Ishikawa (cell line): ENCODE data around the gene TMEM115.

ENCODE experiments used
- CEBPB ChIP-seq: IDR thresholded peaks from 2 replicates; pipeline ENCODE4 v1.6.1; 2012
- CREB1 ChIP-seq: IDR thresholded peaks from 2 replicates; pipeline ENCODE4 v1.6.1; 2012; ENCODE audit warnings: low read depth
- EGR1 ChIP-seq: IDR thresholded peaks from 2 replicates; pipeline ENCODE4 v1.6.1; 2012
- EP300 ChIP-seq: IDR thresholded peaks from 2 replicates; pipeline ENCODE4 v1.6.1; 2012; ENCODE audit warnings: borderline replicate concordance
- FOXM1 ChIP-seq: IDR thresholded peaks from 2 replicates; pipeline ENCODE4 v1.6.1; 2012; ENCODE audit warnings: low read depth, borderline replicate concordance
- RAD21 ChIP-seq: IDR thresholded peaks from 2 replicates; pipeline ENCODE4 v1.6.1; 2012; ENCODE audit warnings: low read depth
- TAF1 ChIP-seq: IDR thresholded peaks from 2 replicates; pipeline ENCODE4 v1.6.1; 2012; ENCODE audit warnings: low read depth, mild to moderate bottlenecking
- TEAD4 ChIP-seq: IDR thresholded peaks from 2 replicates; pipeline ENCODE4 v1.6.1; 2012
- YY1 ChIP-seq: IDR thresholded peaks from 2 replicates; pipeline ENCODE4 v1.6.1; 2012; ENCODE audit warnings: low read depth
- TF ChIP-seq, protein P1 (sequence below): IDR thresholded peaks from 2 replicates; pipeline ENCODE4 v1.6.1; 2012; ENCODE audit warnings: low read depth, mild to moderate bottlenecking
- TF ChIP-seq, protein P2 (sequence below): IDR thresholded peaks from 2 replicates; pipeline ENCODE4 v1.6.1; 2012
- TF ChIP-seq, protein P3 (sequence below): IDR thresholded peaks from 2 replicates; pipeline ENCODE4 v1.6.1; 2012

DNA sequence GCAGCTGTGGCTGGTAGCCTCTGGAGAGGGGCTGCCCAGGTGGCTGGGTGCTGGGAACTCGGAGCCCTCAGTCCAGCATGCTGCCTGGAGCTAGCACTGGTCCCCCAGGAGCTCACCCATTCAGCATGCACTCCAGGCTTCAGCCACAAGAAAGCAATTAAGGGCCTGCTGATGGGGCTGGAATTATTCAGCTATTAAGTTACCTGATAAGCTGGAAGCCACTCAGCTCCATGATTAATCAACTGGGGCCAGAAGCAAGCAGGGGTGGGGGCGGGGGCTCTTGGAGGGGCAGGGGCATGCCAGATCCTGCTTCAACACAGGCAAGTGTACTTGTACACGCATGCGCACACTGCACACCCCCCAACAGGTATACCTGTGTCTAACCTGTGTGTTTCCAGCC, 22.1 kb upstream of the TMEM115 start:
- no peak for TF ChIP-seq TAF1
- TF ChIP-seq, protein P1, sequence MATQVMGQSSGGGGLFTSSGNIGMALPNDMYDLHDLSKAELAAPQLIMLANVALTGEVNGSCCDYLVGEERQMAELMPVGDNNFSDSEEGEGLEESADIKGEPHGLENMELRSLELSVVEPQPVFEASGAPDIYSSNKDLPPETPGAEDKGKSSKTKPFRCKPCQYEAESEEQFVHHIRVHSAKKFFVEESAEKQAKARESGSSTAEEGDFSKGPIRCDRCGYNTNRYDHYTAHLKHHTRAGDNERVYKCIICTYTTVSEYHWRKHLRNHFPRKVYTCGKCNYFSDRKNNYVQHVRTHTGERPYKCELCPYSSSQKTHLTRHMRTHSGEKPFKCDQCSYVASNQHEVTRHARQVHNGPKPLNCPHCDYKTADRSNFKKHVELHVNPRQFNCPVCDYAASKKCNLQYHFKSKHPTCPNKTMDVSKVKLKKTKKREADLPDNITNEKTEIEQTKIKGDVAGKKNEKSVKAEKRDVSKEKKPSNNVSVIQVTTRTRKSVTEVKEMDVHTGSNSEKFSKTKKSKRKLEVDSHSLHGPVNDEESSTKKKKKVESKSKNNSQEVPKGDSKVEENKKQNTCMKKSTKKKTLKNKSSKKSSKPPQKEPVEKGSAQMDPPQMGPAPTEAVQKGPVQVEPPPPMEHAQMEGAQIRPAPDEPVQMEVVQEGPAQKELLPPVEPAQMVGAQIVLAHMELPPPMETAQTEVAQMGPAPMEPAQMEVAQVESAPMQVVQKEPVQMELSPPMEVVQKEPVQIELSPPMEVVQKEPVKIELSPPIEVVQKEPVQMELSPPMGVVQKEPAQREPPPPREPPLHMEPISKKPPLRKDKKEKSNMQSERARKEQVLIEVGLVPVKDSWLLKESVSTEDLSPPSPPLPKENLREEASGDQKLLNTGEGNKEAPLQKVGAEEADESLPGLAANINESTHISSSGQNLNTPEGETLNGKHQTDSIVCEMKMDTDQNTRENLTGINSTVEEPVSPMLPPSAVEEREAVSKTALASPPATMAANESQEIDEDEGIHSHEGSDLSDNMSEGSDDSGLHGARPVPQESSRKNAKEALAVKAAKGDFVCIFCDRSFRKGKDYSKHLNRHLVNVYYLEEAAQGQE, result no peak
- TF ChIP-seq EP300, result no peak
- no peak for TF ChIP-seq EGR1
- TF ChIP-seq, protein P2, sequence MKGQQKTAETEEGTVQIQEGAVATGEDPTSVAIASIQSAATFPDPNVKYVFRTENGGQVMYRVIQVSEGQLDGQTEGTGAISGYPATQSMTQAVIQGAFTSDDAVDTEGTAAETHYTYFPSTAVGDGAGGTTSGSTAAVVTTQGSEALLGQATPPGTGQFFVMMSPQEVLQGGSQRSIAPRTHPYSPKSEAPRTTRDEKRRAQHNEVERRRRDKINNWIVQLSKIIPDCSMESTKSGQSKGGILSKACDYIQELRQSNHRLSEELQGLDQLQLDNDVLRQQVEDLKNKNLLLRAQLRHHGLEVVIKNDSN, result no peak
- TF ChIP-seq, protein P3, sequence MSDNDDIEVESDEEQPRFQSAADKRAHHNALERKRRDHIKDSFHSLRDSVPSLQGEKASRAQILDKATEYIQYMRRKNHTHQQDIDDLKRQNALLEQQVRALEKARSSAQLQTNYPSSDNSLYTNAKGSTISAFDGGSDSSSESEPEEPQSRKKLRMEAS, result no peak
- TF ChIP-seq FOXM1, result no peak
- TF ChIP-seq TEAD4, result no peak
- TF ChIP-seq YY1, result no peak
- no peak for TF ChIP-seq RAD21
- no peak for TF ChIP-seq CREB1
- TF ChIP-seq CEBPB, result no peak
